ENCODE data around the gene FTMT. TPM values are rescaled to one million over a fixed set of nuclear protein-coding genes. Genes with fewer than 3 reads are reported as not detected.

FTMT gene
- polyA plus RNA-seq, 1 donor (not counting 4 experiments of a cell fraction or from before 2014, with no cell fraction given), result not detected

- dilution Hi-C loops (cut with MboI; ENCODE audit: extremely low pct_ligation_motif_present, low sequenced_read_pairs), result no loop called here
- H3K9ac ChIP-seq (ENCODE audit: control insufficient read depth, extremely low read depth, insufficient read depth, low read length), result no peak overlapping the region
- no peak for FAIRE-seq
- DNase-seq (ENCODE audit: low read depth, low spot score), result no peak
- no peak overlapping the region for H2AFZ ChIP-seq (ENCODE audit: control insufficient read depth, low read length)
- H3K79me2 ChIP-seq (ENCODE audit: control insufficient read depth, insufficient read depth, low read length), result no peaks in the 10 kb centered on the region
- H3K36me3 ChIP-seq (ENCODE audit: control insufficient read depth in 2 of 2, extremely low read depth in 1 of 2, insufficient read depth in 2 of 2, low read length in 2 of 2), result no peaks in the 10 kb centered on the region
- H3K9me3 ChIP-seq (ENCODE audit: control insufficient read depth, low read depth, low read length), result no peaks in the 10 kb centered on the region
- no peak overlapping the region for H3K27ac ChIP-seq (ENCODE audit: control insufficient read depth, insufficient read depth, low read length)
- no peak overlapping the region for H3K4me3 ChIP-seq (ENCODE audit: control insufficient read depth in 2 of 3, extremely low read depth in 1 of 3, insufficient read depth in 2 of 3, low read depth in 1 of 3, low read length in 3 of 3)
- no peaks in the 10 kb centered on the region for H3K4me1 ChIP-seq (ENCODE audit: control insufficient read depth, extremely low read depth, insufficient read depth, low read length)
- H4K20me1 ChIP-seq (ENCODE audit: control insufficient read depth, extremely low read depth, insufficient read depth, low read length), result no peaks in the 10 kb centered on the region
- no peaks in the 10 kb centered on the region for H3K9me1 ChIP-seq (ENCODE audit: control insufficient read depth, extremely low read depth, insufficient read depth, low read length)
- no peaks in the 10 kb centered on the region for H3K27me3 ChIP-seq (ENCODE audit: control insufficient read depth, extremely low read depth, insufficient read depth, low read length)
- TF ChIP-seq CTCF (optimal IDR thresholded peaks at IDR 0.05 in 1 of 3, IDR thresholded peaks at IDR 0.05 in 1 of 3, conservative IDR thresholded peaks at IDR 0.05 in 1 of 3; ENCODE audit: extremely low read depth in 1 of 3, insufficient read depth in 2 of 3, low read length in 3 of 3), result no peak
- TF ChIP-seq EZH2 (IDR thresholded peaks at IDR 0.05; ENCODE audit: low read length), result no peak
- no peak overlapping the region for H3K4me2 ChIP-seq (ENCODE audit: control insufficient read depth, extremely low read depth, insufficient read depth, low read depth, low read length)
These were observed 18.8 kb downstream of the FTMT start for GRCh38 chr5:121870489-121870888.

GRCh38 chr5:121872856-121873255 is 21.2 kb downstream of the FTMT start:
- H3K9ac ChIP-seq (ENCODE audit: control insufficient read depth, extremely low read depth, insufficient read depth, low read length), result no peak overlapping the region
- H3K4me3 ChIP-seq (ENCODE audit: control insufficient read depth in 2 of 3, extremely low read depth in 1 of 3, insufficient read depth in 2 of 3, low read depth in 1 of 3, low read length in 3 of 3), result no peak overlapping the region
- no peak overlapping the region for H2AFZ ChIP-seq (ENCODE audit: control insufficient read depth, low read length)
- H3K9me3 ChIP-seq (ENCODE audit: control insufficient read depth, low read depth, low read length), result no peaks in the 10 kb centered on the region
- no peaks in the 10 kb centered on the region for H3K79me2 ChIP-seq (ENCODE audit: control insufficient read depth, insufficient read depth, low read length)
- no peak for DNase-seq (ENCODE audit: low read depth, low spot score)
- H3K4me1 ChIP-seq (ENCODE audit: control insufficient read depth, extremely low read depth, insufficient read depth, low read length), result no peaks in the 10 kb centered on the region
- dilution Hi-C loops (cut with MboI; ENCODE audit: extremely low pct_ligation_motif_present, low sequenced_read_pairs), result no loop called here
- no peak overlapping the region for H3K4me2 ChIP-seq (ENCODE audit: control insufficient read depth, extremely low read depth, insufficient read depth, low read depth, low read length)
- FAIRE-seq, result no peak
- no peak overlapping the region for H3K27ac ChIP-seq (ENCODE audit: control insufficient read depth, insufficient read depth, low read length)
- H4K20me1 ChIP-seq (ENCODE audit: control insufficient read depth, extremely low read depth, insufficient read depth, low read length), result no peaks in the 10 kb centered on the region
- H3K9me1 ChIP-seq (ENCODE audit: control insufficient read depth, extremely low read depth, insufficient read depth, low read length), result no peaks in the 10 kb centered on the region
- H3K36me3 ChIP-seq (ENCODE audit: control insufficient read depth in 2 of 2, extremely low read depth in 1 of 2, insufficient read depth in 2 of 2, low read length in 2 of 2), result no peaks in the 10 kb centered on the region
- H3K27me3 ChIP-seq (ENCODE audit: control insufficient read depth, extremely low read depth, insufficient read depth, low read length), result no peaks in the 10 kb centered on the region
- TF ChIP-seq CTCF (optimal IDR thresholded peaks at IDR 0.05 in 1 of 3, IDR thresholded peaks at IDR 0.05 in 1 of 3, conservative IDR thresholded peaks at IDR 0.05 in 1 of 3; ENCODE audit: extremely low read depth in 1 of 3, insufficient read depth in 2 of 3, low read length in 3 of 3), result no peak
- no peak for TF ChIP-seq EZH2 (IDR thresholded peaks at IDR 0.05; ENCODE audit: low read length)

Measured in keratinocyte (primary cell).